Measurements from ENCODE around the gene PDGFD. TPM values are rescaled to one million over a fixed set of nuclear protein-coding genes. Genes with fewer than 3 reads are reported as not detected.

The PDGFD gene
- total RNA-seq, 1 experiment from 2014 or later: 2.6 TPM

DNA sequence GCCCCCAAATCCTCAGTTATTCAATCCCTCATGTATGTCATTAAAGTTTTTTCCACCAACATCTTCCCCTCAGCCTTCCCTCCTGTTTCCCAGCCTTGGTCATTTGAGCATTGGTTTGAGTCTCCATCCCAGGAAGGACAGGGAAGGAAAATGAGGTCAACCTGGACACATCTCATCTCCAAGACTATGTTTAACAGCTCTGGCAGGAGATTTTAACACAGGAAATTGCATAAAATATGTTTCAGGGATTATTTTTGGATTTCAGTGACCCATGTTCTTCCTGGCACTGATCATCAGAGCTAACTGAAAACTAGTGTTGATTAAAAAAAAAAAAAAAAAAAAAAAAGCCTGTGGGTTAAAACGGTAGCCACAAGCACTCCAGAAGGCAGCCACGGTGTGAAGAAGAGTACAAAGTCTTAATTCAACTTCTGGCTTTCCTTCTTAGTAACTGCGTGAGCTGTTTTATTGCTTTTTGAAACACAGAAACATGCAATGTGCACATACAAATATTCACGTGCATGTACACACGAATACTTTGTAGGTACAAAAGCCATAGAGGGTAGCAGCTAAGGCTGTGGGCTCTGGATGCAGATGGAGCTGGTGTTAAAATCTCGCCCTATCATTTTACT lies 291.9 kb downstream of the PDGFD start:
- CTCF ChIA-PET: no interaction called here
- DNase-seq (ENCODE audit: low spot score): no peak
- TF ChIP-seq, protein P1, sequence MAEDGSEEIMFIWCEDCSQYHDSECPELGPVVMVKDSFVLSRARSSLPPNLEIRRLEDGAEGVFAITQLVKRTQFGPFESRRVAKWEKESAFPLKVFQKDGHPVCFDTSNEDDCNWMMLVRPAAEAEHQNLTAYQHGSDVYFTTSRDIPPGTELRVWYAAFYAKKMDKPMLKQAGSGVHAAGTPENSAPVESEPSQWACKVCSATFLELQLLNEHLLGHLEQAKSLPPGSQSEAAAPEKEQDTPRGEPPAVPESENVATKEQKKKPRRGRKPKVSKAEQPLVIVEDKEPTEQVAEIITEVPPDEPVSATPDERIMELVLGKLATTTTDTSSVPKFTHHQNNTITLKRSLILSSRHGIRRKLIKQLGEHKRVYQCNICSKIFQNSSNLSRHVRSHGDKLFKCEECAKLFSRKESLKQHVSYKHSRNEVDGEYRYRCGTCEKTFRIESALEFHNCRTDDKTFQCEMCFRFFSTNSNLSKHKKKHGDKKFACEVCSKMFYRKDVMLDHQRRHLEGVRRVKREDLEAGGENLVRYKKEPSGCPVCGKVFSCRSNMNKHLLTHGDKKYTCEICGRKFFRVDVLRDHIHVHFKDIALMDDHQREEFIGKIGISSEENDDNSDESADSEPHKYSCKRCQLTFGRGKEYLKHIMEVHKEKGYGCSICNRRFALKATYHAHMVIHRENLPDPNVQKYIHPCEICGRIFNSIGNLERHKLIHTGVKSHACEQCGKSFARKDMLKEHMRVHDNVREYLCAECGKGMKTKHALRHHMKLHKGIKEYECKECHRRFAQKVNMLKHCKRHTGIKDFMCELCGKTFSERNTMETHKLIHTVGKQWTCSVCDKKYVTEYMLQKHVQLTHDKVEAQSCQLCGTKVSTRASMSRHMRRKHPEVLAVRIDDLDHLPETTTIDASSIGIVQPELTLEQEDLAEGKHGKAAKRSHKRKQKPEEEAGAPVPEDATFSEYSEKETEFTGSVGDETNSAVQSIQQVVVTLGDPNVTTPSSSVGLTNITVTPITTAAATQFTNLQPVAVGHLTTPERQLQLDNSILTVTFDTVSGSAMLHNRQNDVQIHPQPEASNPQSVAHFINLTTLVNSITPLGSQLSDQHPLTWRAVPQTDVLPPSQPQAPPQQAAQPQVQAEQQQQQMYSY (CRISPR knock-in tag; IDR thresholded peaks at IDR 0.05): no peak
- TF ChIP-seq JAZF1 (CRISPR knock-in tag; IDR thresholded peaks at IDR 0.05) (no peak), FOXJ3 (CRISPR knock-in tag; IDR thresholded peaks at IDR 0.05; ENCODE audit: borderline replicate concordance) (no peak), KAT7 (CRISPR knock-in tag; IDR thresholded peaks at IDR 0.05; ENCODE audit: borderline replicate concordance) (no peak), FOXP1 (CRISPR knock-in tag; IDR thresholded peaks at IDR 0.05; ENCODE audit: borderline replicate concordance) (no peak), TEAD1 (CRISPR knock-in tag; IDR thresholded peaks at IDR 0.05) (no peak), SMAD3 (CRISPR knock-in tag; IDR thresholded peaks at IDR 0.05; ENCODE audit: borderline replicate concordance) (no peak), ZNF219 (CRISPR knock-in tag; IDR thresholded peaks at IDR 0.05; ENCODE audit: borderline replicate concordance) (no peak), ZNF138 (CRISPR knock-in tag; conservative IDR thresholded peaks at IDR 0.05) (no peak), ZNF317 (CRISPR knock-in tag; IDR thresholded peaks at IDR 0.05; ENCODE audit: borderline replicate concordance, low read depth) (no peak)
- TF ChIP-seq, protein P2, sequence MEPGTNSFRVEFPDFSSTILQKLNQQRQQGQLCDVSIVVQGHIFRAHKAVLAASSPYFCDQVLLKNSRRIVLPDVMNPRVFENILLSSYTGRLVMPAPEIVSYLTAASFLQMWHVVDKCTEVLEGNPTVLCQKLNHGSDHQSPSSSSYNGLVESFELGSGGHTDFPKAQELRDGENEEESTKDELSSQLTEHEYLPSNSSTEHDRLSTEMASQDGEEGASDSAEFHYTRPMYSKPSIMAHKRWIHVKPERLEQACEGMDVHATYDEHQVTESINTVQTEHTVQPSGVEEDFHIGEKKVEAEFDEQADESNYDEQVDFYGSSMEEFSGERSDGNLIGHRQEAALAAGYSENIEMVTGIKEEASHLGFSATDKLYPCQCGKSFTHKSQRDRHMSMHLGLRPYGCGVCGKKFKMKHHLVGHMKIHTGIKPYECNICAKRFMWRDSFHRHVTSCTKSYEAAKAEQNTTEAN (CRISPR knock-in tag; IDR thresholded peaks at IDR 0.05): no peak
- TF ChIP-seq, protein P3, sequence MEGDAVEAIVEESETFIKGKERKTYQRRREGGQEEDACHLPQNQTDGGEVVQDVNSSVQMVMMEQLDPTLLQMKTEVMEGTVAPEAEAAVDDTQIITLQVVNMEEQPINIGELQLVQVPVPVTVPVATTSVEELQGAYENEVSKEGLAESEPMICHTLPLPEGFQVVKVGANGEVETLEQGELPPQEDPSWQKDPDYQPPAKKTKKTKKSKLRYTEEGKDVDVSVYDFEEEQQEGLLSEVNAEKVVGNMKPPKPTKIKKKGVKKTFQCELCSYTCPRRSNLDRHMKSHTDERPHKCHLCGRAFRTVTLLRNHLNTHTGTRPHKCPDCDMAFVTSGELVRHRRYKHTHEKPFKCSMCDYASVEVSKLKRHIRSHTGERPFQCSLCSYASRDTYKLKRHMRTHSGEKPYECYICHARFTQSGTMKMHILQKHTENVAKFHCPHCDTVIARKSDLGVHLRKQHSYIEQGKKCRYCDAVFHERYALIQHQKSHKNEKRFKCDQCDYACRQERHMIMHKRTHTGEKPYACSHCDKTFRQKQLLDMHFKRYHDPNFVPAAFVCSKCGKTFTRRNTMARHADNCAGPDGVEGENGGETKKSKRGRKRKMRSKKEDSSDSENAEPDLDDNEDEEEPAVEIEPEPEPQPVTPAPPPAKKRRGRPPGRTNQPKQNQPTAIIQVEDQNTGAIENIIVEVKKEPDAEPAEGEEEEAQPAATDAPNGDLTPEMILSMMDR (IDR thresholded peaks at IDR 0.05): no peak
- TF ChIP-seq, protein P4, sequence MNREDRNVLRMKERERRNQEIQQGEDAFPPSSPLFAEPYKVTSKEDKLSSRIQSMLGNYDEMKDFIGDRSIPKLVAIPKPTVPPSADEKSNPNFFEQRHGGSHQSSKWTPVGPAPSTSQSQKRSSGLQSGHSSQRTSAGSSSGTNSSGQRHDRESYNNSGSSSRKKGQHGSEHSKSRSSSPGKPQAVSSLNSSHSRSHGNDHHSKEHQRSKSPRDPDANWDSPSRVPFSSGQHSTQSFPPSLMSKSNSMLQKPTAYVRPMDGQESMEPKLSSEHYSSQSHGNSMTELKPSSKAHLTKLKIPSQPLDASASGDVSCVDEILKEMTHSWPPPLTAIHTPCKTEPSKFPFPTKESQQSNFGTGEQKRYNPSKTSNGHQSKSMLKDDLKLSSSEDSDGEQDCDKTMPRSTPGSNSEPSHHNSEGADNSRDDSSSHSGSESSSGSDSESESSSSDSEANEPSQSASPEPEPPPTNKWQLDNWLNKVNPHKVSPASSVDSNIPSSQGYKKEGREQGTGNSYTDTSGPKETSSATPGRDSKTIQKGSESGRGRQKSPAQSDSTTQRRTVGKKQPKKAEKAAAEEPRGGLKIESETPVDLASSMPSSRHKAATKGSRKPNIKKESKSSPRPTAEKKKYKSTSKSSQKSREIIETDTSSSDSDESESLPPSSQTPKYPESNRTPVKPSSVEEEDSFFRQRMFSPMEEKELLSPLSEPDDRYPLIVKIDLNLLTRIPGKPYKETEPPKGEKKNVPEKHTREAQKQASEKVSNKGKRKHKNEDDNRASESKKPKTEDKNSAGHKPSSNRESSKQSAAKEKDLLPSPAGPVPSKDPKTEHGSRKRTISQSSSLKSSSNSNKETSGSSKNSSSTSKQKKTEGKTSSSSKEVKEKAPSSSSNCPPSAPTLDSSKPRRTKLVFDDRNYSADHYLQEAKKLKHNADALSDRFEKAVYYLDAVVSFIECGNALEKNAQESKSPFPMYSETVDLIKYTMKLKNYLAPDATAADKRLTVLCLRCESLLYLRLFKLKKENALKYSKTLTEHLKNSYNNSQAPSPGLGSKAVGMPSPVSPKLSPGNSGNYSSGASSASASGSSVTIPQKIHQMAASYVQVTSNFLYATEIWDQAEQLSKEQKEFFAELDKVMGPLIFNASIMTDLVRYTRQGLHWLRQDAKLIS (CRISPR knock-in tag; IDR thresholded peaks at IDR 0.05; ENCODE audit: borderline replicate concordance): no peak

DNA sequence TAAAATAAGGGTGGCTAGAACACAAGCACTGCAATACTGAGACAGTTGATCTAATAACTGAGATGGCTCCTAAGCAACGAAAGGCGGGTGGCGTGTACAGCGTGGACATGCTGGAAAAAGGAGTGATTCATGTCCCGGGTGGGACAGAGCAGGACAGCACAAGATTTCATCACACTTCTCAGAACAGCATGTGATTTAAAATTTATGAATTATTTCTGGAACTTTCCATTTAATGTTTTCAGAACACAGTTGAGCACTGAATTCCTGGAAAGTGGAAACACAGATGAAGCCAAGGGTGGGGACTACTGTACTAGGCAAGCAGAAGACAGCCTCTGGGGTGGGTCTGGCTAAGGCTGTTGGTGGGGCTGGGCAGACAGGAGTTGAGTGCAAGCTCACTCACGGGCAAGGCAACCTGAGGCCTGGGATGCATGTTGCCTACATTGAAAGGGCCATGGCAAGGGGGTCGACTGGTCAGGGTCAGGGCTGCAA lies 293.1 kb downstream of the PDGFD start:
- Mint-ChIP-seq H3K27ac (no peak overlapping the region), H3K9me3 (no peaks in the 10 kb centered on the region), H3K4me1 (no peaks in the 10 kb centered on the region), H3K4me3 (no peak overlapping the region), H3K27me3 (ENCODE audit: low read depth) (no peaks in the 10 kb centered on the region), H3K36me3 (no peaks in the 10 kb centered on the region)
- ATAC-seq (no peak), DNase-seq (ENCODE audit: low spot score) (no peak)
- CTCF ChIA-PET: no interaction called here
- POLR2A ChIA-PET: no interaction called here
- TF ChIP-seq, protein P5, sequence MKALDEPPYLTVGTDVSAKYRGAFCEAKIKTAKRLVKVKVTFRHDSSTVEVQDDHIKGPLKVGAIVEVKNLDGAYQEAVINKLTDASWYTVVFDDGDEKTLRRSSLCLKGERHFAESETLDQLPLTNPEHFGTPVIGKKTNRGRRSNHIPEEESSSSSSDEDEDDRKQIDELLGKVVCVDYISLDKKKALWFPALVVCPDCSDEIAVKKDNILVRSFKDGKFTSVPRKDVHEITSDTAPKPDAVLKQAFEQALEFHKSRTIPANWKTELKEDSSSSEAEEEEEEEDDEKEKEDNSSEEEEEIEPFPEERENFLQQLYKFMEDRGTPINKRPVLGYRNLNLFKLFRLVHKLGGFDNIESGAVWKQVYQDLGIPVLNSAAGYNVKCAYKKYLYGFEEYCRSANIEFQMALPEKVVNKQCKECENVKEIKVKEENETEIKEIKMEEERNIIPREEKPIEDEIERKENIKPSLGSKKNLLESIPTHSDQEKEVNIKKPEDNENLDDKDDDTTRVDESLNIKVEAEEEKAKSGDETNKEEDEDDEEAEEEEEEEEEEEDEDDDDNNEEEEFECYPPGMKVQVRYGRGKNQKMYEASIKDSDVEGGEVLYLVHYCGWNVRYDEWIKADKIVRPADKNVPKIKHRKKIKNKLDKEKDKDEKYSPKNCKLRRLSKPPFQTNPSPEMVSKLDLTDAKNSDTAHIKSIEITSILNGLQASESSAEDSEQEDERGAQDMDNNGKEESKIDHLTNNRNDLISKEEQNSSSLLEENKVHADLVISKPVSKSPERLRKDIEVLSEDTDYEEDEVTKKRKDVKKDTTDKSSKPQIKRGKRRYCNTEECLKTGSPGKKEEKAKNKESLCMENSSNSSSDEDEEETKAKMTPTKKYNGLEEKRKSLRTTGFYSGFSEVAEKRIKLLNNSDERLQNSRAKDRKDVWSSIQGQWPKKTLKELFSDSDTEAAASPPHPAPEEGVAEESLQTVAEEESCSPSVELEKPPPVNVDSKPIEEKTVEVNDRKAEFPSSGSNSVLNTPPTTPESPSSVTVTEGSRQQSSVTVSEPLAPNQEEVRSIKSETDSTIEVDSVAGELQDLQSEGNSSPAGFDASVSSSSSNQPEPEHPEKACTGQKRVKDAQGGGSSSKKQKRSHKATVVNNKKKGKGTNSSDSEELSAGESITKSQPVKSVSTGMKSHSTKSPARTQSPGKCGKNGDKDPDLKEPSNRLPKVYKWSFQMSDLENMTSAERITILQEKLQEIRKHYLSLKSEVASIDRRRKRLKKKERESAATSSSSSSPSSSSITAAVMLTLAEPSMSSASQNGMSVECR (CRISPR knock-in tag; IDR thresholded peaks at IDR 0.05; ENCODE audit: borderline replicate concordance): no peak
- TF ChIP-seq, protein P6, sequence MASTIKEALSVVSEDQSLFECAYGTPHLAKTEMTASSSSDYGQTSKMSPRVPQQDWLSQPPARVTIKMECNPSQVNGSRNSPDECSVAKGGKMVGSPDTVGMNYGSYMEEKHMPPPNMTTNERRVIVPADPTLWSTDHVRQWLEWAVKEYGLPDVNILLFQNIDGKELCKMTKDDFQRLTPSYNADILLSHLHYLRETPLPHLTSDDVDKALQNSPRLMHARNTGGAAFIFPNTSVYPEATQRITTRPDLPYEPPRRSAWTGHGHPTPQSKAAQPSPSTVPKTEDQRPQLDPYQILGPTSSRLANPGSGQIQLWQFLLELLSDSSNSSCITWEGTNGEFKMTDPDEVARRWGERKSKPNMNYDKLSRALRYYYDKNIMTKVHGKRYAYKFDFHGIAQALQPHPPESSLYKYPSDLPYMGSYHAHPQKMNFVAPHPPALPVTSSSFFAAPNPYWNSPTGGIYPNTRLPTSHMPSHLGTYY (CRISPR knock-in tag; IDR thresholded peaks at IDR 0.05): no peak
- TF ChIP-seq ZNF138 (CRISPR knock-in tag; conservative IDR thresholded peaks at IDR 0.05) (no peak), TCF7 (CRISPR knock-in tag; IDR thresholded peaks at IDR 0.05; ENCODE audit: low read depth) (no peak), ZNF232 (CRISPR knock-in tag; IDR thresholded peaks at IDR 0.05) (no peak), TP53 (CRISPR knock-in tag; IDR thresholded peaks at IDR 0.05) (no peak)

More for the DNA sequence above, 291.9 kb downstream of the PDGFD start:
- Mint-ChIP-seq H3K27ac (no peak overlapping the region), H3K27me3 (ENCODE audit: low read depth) (no peaks in the 10 kb centered on the region), H3K4me3 (no peak overlapping the region), H3K36me3 (no peaks in the 10 kb centered on the region), H3K9me3 (no peaks in the 10 kb centered on the region), H3K4me1 (no peaks in the 10 kb centered on the region)
- POLR2A ChIA-PET: interaction anchor here (0.6 kb wide), 2 partner anchors 93 to 721 kb away, joined by 3 to 4 read pairs; no protein-coding TSS in a partner anchor
- no peak for ATAC-seq

Data from WTC11 (cell line).